GM18502 (cell line): Measurements from ENCODE around the gene LLGL2.

Experiments used
- ATAC-seq: cut with Tn5 transposase; IDR thresholded peaks from one replicate; pipeline ENCODE4 v1.9.1; 2021; ENCODE audit warnings: mild to moderate bottlenecking; ENCODE audit not compliant: unreplicated experiment, poor library complexity

LLGL2 gene

GRCh38 chr17:75610103-75610984 lies 84.8 kb downstream of the LLGL2 start:
- no peak for ATAC-seq

- ATAC-seq, result no peak
Observed at GRCh38 chr17:75611851-75612429, 86.4 kb downstream of the LLGL2 start.

- no peak for ATAC-seq
Observed at GRCh38 chr17:75612906-75613626, 87.6 kb downstream of the LLGL2 start.

GRCh38 chr17:75614006-75614405 lies 88.5 kb downstream of the LLGL2 start:
- ATAC-seq, result no peak

GRCh38 chr17:75614556-75615270 lies 89.2 kb downstream of the LLGL2 start:
- ATAC-seq, result no peak

GRCh38 chr17:75615301-75615700 lies 89.8 kb downstream of the LLGL2 start:
- no peak for ATAC-seq

- no peak for ATAC-seq
Observed at GRCh38 chr17:75616521-75617122, 91.1 kb downstream of the LLGL2 start.

GRCh38 chr17:75617218-75617617 lies 91.7 kb downstream of the LLGL2 start:
- ATAC-seq, result no peak

- ATAC-seq, result no peak
Observed at GRCh38 chr17:75617675-75618074, 92.2 kb downstream of the LLGL2 start.

- no peak for ATAC-seq
Observed at GRCh38 chr17:75619506-75620431, 94.3 kb downstream of the LLGL2 start.

- ATAC-seq, result no peak
Observed at GRCh38 chr17:75621489-75621888, 96.0 kb downstream of the LLGL2 start.

GRCh38 chr17:75622076-75622475 lies 96.6 kb downstream of the LLGL2 start:
- no peak for ATAC-seq

- no peak for ATAC-seq
Observed at GRCh38 chr17:75622771-75623273, 97.3 kb downstream of the LLGL2 start.

- ATAC-seq, result no peak
Observed at GRCh38 chr17:75623386-75623785, 97.9 kb downstream of the LLGL2 start.

GRCh38 chr17:75624021-75624420 lies 98.5 kb downstream of the LLGL2 start:
- no peak for ATAC-seq
